Testis (tissue), 3 donors: Measurements from ENCODE around the gene WDR74. TPM values are rescaled to one million over a fixed set of nuclear protein-coding genes. Genes with fewer than 3 reads are reported as not detected.
A peak's percentile ranks its signal among the peaks of the same experiment; 100 is the strongest.

Experiments used
- DNase-seq: peaks from one replicate; pipeline ENCODE4 v3.0.0-alpha.2; 2019
- H3K27ac ChIP-seq, 2 donors: fragments of 200-600 bp; sonication (generic); one replicate each; pipeline ENCODE4 v1.5.1; 2019
- H3K27me3 ChIP-seq: fragments of 200-600 bp; sonication (generic); one replicate; pipeline ENCODE4 v1.5.1; 2019
- H3K36me3 ChIP-seq: fragments of 200-600 bp; sonication (generic); one replicate; pipeline ENCODE4 v1.5.1; 2017; ENCODE audit warnings: low read depth; ENCODE audit errors: missing control alignments
- H3K4me1 ChIP-seq: fragments of 200-600 bp; sonication (generic); one replicate; pipeline ENCODE4 v1.5.1; 2019
- H3K4me3 ChIP-seq, 2 donors: fragments of 200-600 bp; sonication (generic); one replicate each; pipeline ENCODE4 v1.5.1; 2017 to 2019
- H3K9me3 ChIP-seq: fragments of 200-600 bp; sonication (generic); one replicate; pipeline ENCODE4 v1.5.1; 2017
- CTCF ChIP-seq, 3 experiments: fragments of 450-650 bp in 2 of 3; fragments of 200-600 bp in 1 of 3; sonication (generic) in 1 of 3; IDR thresholded peaks; one replicate each; pipeline ENCODE4 v1.5.1; 2016 to 2019; ENCODE audit warnings: antibody characterized with exemption in 3 of 3, mild to moderate bottlenecking in 2 of 3, moderate library complexity in 1 of 3
- POLR2A ChIP-seq: fragments of 450-650 bp; IDR thresholded peaks from one replicate; pipeline ENCODE4 v1.6.1; 2017; ENCODE audit warnings: antibody characterized with exemption, mild to moderate bottlenecking, moderate library complexity
- WGBS, 2 donors: methylation state at CpG; one replicate each; pipeline ENCODE4 v1.1.5; 2018; 5-methylcytosine and 5-hydroxymethylcytosine counted together
- intact Hi-C: fragments of 100-400 bp; cut with DNase I; formaldehyde crosslinking; loops from one replicate; pipeline ENCODE4 v1.15.1; 2023; ENCODE audit warnings: low total_unique reads
- microRNA-seq, 2 donors: library from miRNA; unstranded; fragments of <30 nt; microRNA quantifications; one replicate each; pipeline ENCODE4, GENCODE V29; 2016; ENCODE audit warnings: borderline number of aligned reads in 2 of 2, borderline replicate concordance in 1 of 2
- polyA plus RNA-seq: library from polyadenylated mRNA; stranded (reverse); fragments of 350-450 nt; fragmentation: Illumina TruSeq; extraction: RNeasy Lipid Tissue Mini Kit (QIAGEN cat#74804); gene quantifications from one replicate; pipeline ENCODE4 v1.2.3, GENCODE V29; 2014; ENCODE audit warnings: low read depth, low replicate concordance; ENCODE audit not compliant: insufficient read depth
- small RNA-seq, 2 donors: library from RNA; depleted of rRNA; stranded (forward); fragments of <200 nt; gene quantifications; one replicate each; pipeline ENCODE3, GENCODE V24; 2016
- total RNA-seq, 2 donors: library from RNA; depleted of rRNA; stranded (reverse); fragments of >200 nt; gene quantifications; one replicate each; pipeline ENCODE4 v1.2.3, GENCODE V29; 2016

Gene WDR74
- total and polyA plus RNA-seq, 3 donors from 2014 or later = 33.4 to 46.7 (median 39.0) TPM

GRCh38 chr11:62789576-62789975 is 49.8 kb downstream of the WDR74 start:
- intact Hi-C loops = loop anchor here (10.0 kb wide), 1 partner anchor 65 kb away; no protein-coding TSS in a partner anchor
- H3K27me3 ChIP-seq = no peaks in the 10 kb centered on the region
- H3K36me3 ChIP-seq = no peaks in the 10 kb centered on the region
- TF ChIP-seq POLR2A (no peak), CTCF (IDR thresholded peaks at IDR 0.05) (no peak)
- WGBS, 2 donors = 49 to 50% methylated on average over 1 to 3 of the region's 3 CpGs
- peaks cover 35% of the 10 kb centered on the region for H3K4me1 ChIP-seq
- H3K4me3 ChIP-seq = no peak overlapping the region
- H3K9me3 ChIP-seq = no peaks in the 10 kb centered on the region
- no peak overlapping the region for H3K27ac ChIP-seq
- DNase-seq = no peak

- Histone ChIP-seq H3K36me3 (no peaks in the 10 kb centered on the region), H3K27me3 (no peaks in the 10 kb centered on the region), H3K9me3 (no peaks in the 10 kb centered on the region), H3K4me1 (peaks cover 29% of the 10 kb centered on the region), H3K4me3 (no peak overlapping the region), H3K27ac (no peak overlapping the region)
- intact Hi-C loops = loop anchor here (10.0 kb wide), 1 partner anchor 66 kb away; no protein-coding TSS in a partner anchor
- no peak for TF ChIP-seq POLR2A
- no peak for TF ChIP-seq CTCF (IDR thresholded peaks at IDR 0.05)
- no peak for DNase-seq
- 65% methylated on average over 5 of the region's 5 CpGs for WGBS, 2 donors
These were observed 50.4 kb downstream of the WDR74 start for GRCh38 chr11:62788991-62789390.

GRCh38 chr11:62787005-62787759 is 52.2 kb downstream of the WDR74 start, which contains the start of gene TMEM179B:
Gene TMEM179B (plus strand): TSS chr11:62787402. CDS start chr11:62787432, 30 bp downstream.
- no peaks in the 10 kb centered on the region for H3K27me3 ChIP-seq
- DNase-seq = peak; percentile 100
- H3K36me3 ChIP-seq = no peaks in the 10 kb centered on the region
- H3K4me3 ChIP-seq = peak within 1 kb of the TSS; percentile 80 to 98
- peak within 1 kb of the TSS; percentile 77 to 97 for H3K27ac ChIP-seq
- peak; percentile 94 for TF ChIP-seq POLR2A
- peak in 2 of 3 experiments; percentile 52 to 62 for TF ChIP-seq CTCF (IDR thresholded peaks at IDR 0.05)
- WGBS, 2 donors = 0 to 1% methylated on average over 2 to 56 of the region's 88 CpGs
- H3K4me1 ChIP-seq = peaks cover 22% of the 10 kb centered on the region
- no peaks in the 10 kb centered on the region for H3K9me3 ChIP-seq
- intact Hi-C loops = loop anchor here (10.0 kb wide), 1 partner anchor 68 kb away; no protein-coding TSS in a partner anchor

- peaks cover 19% of the 10 kb centered on the region for H3K4me1 ChIP-seq
- WGBS, 2 donors = 1 to 13% methylated on average over 2 to 29 of the region's 51 CpGs
These were observed 52.9 kb downstream of the WDR74 start for GRCh38 chr11:62786318-62787004.

More at GRCh38 chr11:62786318-62787004, 52.9 kb downstream of the WDR74 start:
- Histone ChIP-seq H3K27me3 (no peaks in the 10 kb centered on the region), H3K9me3 (no peaks in the 10 kb centered on the region), H3K4me3 (peak overlapping the region; percentile 80 to 98), H3K27ac (peak overlapping the region; percentile 77 to 97), H3K36me3 (no peaks in the 10 kb centered on the region)
- DNase-seq = peak; percentile 93
- intact Hi-C loops = loop anchor here (10.0 kb wide), 1 partner anchor 68 kb away; no protein-coding TSS in a partner anchor
- TF ChIP-seq CTCF (IDR thresholded peaks at IDR 0.05) (peak; percentile 91 to 99 (median 98)), POLR2A (no peak)

Small RNA genes lying within 50 kb of the gene (microRNA-seq; reads per million reads assigned to microRNA genes)
- gene MIR6514 (2.1 to 4.2 reads per million in 2 donors), gene MIR6748 (0 to 0.70 reads per million in 2 donors)

Small RNA genes lying within 50 kb of the gene (small RNA-seq; reads per million reads assigned to genes)
- gene MIR6514 = 0.18 to 0.19 reads per million in 2 donors
- 0 reads per million in 2 donors for gene RF00099
- 0 reads per million in 2 donors for gene RNU6-118P
- 0 reads per million in 2 donors for gene SNORD22
- gene SNORD26 = 0 reads per million in 2 donors
- gene SNORD27 = 0 reads per million in 2 donors
- gene SNORD28 = 0 reads per million in 2 donors
- gene SNORD30 = 1,346 to 1,802 reads per million in 2 donors

Other genes starting within 250 kb of the WDR74 start
- gene TUT1, start 248.1 kb downstream of the WDR74 start, total RNA-seq = 10 to 100 TPM; 24.3 to 30.0 TPM
- 25.0 TPM for gene TUT1, start 248.1 kb downstream of the WDR74 start, polyA plus RNA-seq
- 100 to 1,000 TPM in 1 of 2 donors, 10 to 100 TPM in 1; 97.2 to 115 TPM for gene MTA2, start 237.7 kb downstream of the WDR74 start, total RNA-seq
- gene MTA2, start 237.7 kb downstream of the WDR74 start, polyA plus RNA-seq = 87.6 TPM
- gene EML3, start 226.8 kb downstream of the WDR74 start, total RNA-seq = 10 to 100 TPM; 39.3 to 57.8 TPM
- 29.3 TPM for gene EML3, start 226.8 kb downstream of the WDR74 start, polyA plus RNA-seq
- 1 to 10 TPM; 6.1 to 9.7 TPM for gene ROM1, start 226.3 kb downstream of the WDR74 start, total RNA-seq
- gene ROM1, start 226.3 kb downstream of the WDR74 start, polyA plus RNA-seq = 9.0 TPM
- 10 to 100 TPM; 66.4 to 69.2 TPM for gene B3GAT3, start 217.6 kb downstream of the WDR74 start, total RNA-seq
- gene B3GAT3, start 217.6 kb downstream of the WDR74 start, polyA plus RNA-seq = 36.6 TPM
- 100 to 1,000 TPM; 152 to 219 TPM for gene GANAB, start 193.0 kb downstream of the WDR74 start, total RNA-seq
- gene GANAB, start 193.0 kb downstream of the WDR74 start, polyA plus RNA-seq = 190 TPM
- 10 to 100 TPM; 20.0 to 24.7 TPM for gene INTS5, start 186.3 kb downstream of the WDR74 start, total RNA-seq
- 12.6 TPM for gene INTS5, start 186.3 kb downstream of the WDR74 start, polyA plus RNA-seq
- gene C11orf98, start 174.4 kb downstream of the WDR74 start, total RNA-seq = 10 to 100 TPM; 39.3 to 62.8 TPM
- 100 TPM for gene C11orf98, start 174.4 kb downstream of the WDR74 start, polyA plus RNA-seq
- 1 to 10 TPM; 2.4 to 3.7 TPM for gene CSKMT, start 174.3 kb downstream of the WDR74 start, total RNA-seq
- gene CSKMT, start 174.3 kb downstream of the WDR74 start, polyA plus RNA-seq = 2.0 TPM
- gene UQCC3, start 167.9 kb downstream of the WDR74 start, total RNA-seq = 1 to 10 TPM; 8.0 to 8.1 TPM
- gene UQCC3, start 167.9 kb downstream of the WDR74 start, polyA plus RNA-seq = 4.2 TPM
- 10 to 100 TPM in 1 of 2 donors, 1 to 10 TPM in 1; 8.2 to 11.6 TPM for gene LBHD1, start 167.3 kb downstream of the WDR74 start, total RNA-seq
- 11.1 TPM for gene LBHD1, start 167.3 kb downstream of the WDR74 start, polyA plus RNA-seq
- gene UBXN1, start 160.5 kb downstream of the WDR74 start, total RNA-seq = 100 to 1,000 TPM; 173 to 190 TPM
- 196 TPM for gene UBXN1, start 160.5 kb downstream of the WDR74 start, polyA plus RNA-seq
- 1 to 10 TPM; 4.7 to 5.6 TPM for gene LRRN4CL, start 150.1 kb downstream of the WDR74 start, total RNA-seq
- gene LRRN4CL, start 150.1 kb downstream of the WDR74 start, polyA plus RNA-seq = 5.0 TPM
- gene BSCL2, start 132.2 kb downstream of the WDR74 start, total RNA-seq = 100 to 1,000 TPM; 292 to 525 TPM
- 519 TPM for gene BSCL2, start 132.2 kb downstream of the WDR74 start, polyA plus RNA-seq
- gene GNG3, start 131.9 kb downstream of the WDR74 start, total RNA-seq = 1 to 10 TPM; 2.0 to 4.5 TPM
- 11.1 TPM for gene GNG3, start 131.9 kb downstream of the WDR74 start, polyA plus RNA-seq
- gene HNRNPUL2, start 112.1 kb downstream of the WDR74 start, total RNA-seq = 10 to 100 TPM; 31.8 to 42.5 TPM
- 42.9 TPM for gene HNRNPUL2, start 112.1 kb downstream of the WDR74 start, polyA plus RNA-seq
- gene TTC9C, start 111.1 kb downstream of the WDR74 start, total RNA-seq = 10 to 100 TPM; 34.0 to 39.5 TPM
- 41.5 TPM for gene TTC9C, start 111.1 kb downstream of the WDR74 start, polyA plus RNA-seq
- 10 to 100 TPM; 14.0 to 17.4 TPM for gene ZBTB3, start 85.4 kb downstream of the WDR74 start, total RNA-seq
- 6.7 TPM for gene ZBTB3, start 85.4 kb downstream of the WDR74 start, polyA plus RNA-seq
- gene POLR2G, start 78.0 kb downstream of the WDR74 start, total RNA-seq = 10 to 100 TPM; 48.1 to 71.2 TPM
- gene POLR2G, start 78.0 kb downstream of the WDR74 start, polyA plus RNA-seq = 78.6 TPM
- 10 to 100 TPM; 22.4 to 32.0 TPM for gene TAF6L, start 68.2 kb downstream of the WDR74 start, total RNA-seq
- 13.6 TPM for gene TAF6L, start 68.2 kb downstream of the WDR74 start, polyA plus RNA-seq
- 100 to 1,000 TPM; 119 to 124 TPM for gene TMEM179B, start 52.2 kb downstream of the WDR74 start, total RNA-seq
- gene TMEM179B, start 52.2 kb downstream of the WDR74 start, polyA plus RNA-seq = 87.0 TPM
- gene TMEM223, start 47.6 kb downstream of the WDR74 start, total RNA-seq = 10 to 100 TPM; 24.1 to 25.5 TPM
- gene TMEM223, start 47.6 kb downstream of the WDR74 start, polyA plus RNA-seq = 11.5 TPM
- gene NXF1, start 34.1 kb downstream of the WDR74 start, total RNA-seq = 10 to 100 TPM; 94.6 to 98.7 TPM
- gene NXF1, start 34.1 kb downstream of the WDR74 start, polyA plus RNA-seq = 88.3 TPM
- gene STX5, start 7.5 kb downstream of the WDR74 start, total RNA-seq = 10 to 100 TPM; 42.2 to 49.1 TPM
- gene STX5, start 7.5 kb downstream of the WDR74 start, polyA plus RNA-seq = 55.0 TPM
- gene TEX54, start 6.7 kb downstream of the WDR74 start, total RNA-seq = 10 to 100 TPM; 18.4 to 38.1 TPM
- 40.7 TPM for gene TEX54, start 6.7 kb downstream of the WDR74 start, polyA plus RNA-seq
- 100 to 1,000 TPM; 227 to 271 TPM for gene SLC3A2, start 41.3 kb upstream of the WDR74 start, total RNA-seq
- 166 TPM for gene SLC3A2, start 41.3 kb upstream of the WDR74 start, polyA plus RNA-seq
- under 1 TPM; 0.06 to 0.39 TPM for gene CHRM1, start 81.8 kb upstream of the WDR74 start, total RNA-seq
- 0.45 TPM for gene CHRM1, start 81.8 kb upstream of the WDR74 start, polyA plus RNA-seq
- not detected for gene SLC22A6, start 145.4 kb upstream of the WDR74 start, total RNA-seq
- gene SLC22A6, start 145.4 kb upstream of the WDR74 start, polyA plus RNA-seq = not detected
- under 1 TPM in 1 of 2 donors, not detected in 1; 0.06 TPM for gene SLC22A8, start 176.3 kb upstream of the WDR74 start, total RNA-seq
- gene SLC22A8, start 176.3 kb upstream of the WDR74 start, polyA plus RNA-seq = not detected